Central memory CD4-positive, alpha-beta T cell (primary cell): Measurements from ENCODE around the gene MLLT10.
A peak's percentile ranks its signal among the peaks of the same experiment; 100 is the strongest.
"Not testable (repeated sequence)": the region's sequence is repeated elsewhere in the genome, so short reads cannot be mapped to it uniquely, and the experiment has no call there.

Experiments used
- DNase-seq: peaks from one replicate; pipeline ENCODE4 v3.0.0; 2022

MLLT10 gene

GRCh38 chr10:21529032-21529910 lies 4.8 kb upstream of the MLLT10 start:
- DNase-seq = no peak

GRCh38 chr10:21530168-21530567 lies 3.9 kb upstream of the MLLT10 start:
- no peak for DNase-seq

GRCh38 chr10:21530641-21531040 lies 3.4 kb upstream of the MLLT10 start:
- DNase-seq = no peak

- no peak for DNase-seq
Measured at GRCh38 chr10:21531164-21531563, 2.9 kb upstream of the MLLT10 start.

GRCh38 chr10:21532694-21533466 lies 1.2 kb upstream of the MLLT10 start:
- DNase-seq = no peak

GRCh38 chr10:21534280-21534586 lies 201 bp downstream of the MLLT10 start:
- no peak for DNase-seq

GRCh38 chr10:21534604-21535493 lies 817 bp downstream of the MLLT10 start:
- peak; percentile 55 for DNase-seq

- DNase-seq = no peak
Measured at GRCh38 chr10:21535494-21535965, 1.5 kb downstream of the MLLT10 start.

- DNase-seq = not testable (repeated sequence)
Measured at GRCh38 chr10:21535976-21536375, 1.9 kb downstream of the MLLT10 start.

- no peak for DNase-seq
Measured at GRCh38 chr10:21536874-21537273, 2.8 kb downstream of the MLLT10 start.

GRCh38 chr10:21540701-21541100 lies 6.7 kb downstream of the MLLT10 start:
- DNase-seq = not testable (repeated sequence)

GRCh38 chr10:21547246-21547645 lies 13.2 kb downstream of the MLLT10 start:
- no peak for DNase-seq

- DNase-seq = no peak
Measured at GRCh38 chr10:21552638-21553037, 18.6 kb downstream of the MLLT10 start.

GRCh38 chr10:21556527-21556926 lies 22.5 kb downstream of the MLLT10 start:
- DNase-seq = no peak

GRCh38 chr10:21558984-21559383 lies 25.0 kb downstream of the MLLT10 start:
- DNase-seq = not testable (repeated sequence)

- DNase-seq = no peak
Measured at GRCh38 chr10:21570761-21571521, 36.9 kb downstream of the MLLT10 start.

GRCh38 chr10:21572578-21572977 lies 38.5 kb downstream of the MLLT10 start:
- no peak for DNase-seq

- DNase-seq = not testable (repeated sequence)
Measured at GRCh38 chr10:21574514-21574913, 40.5 kb downstream of the MLLT10 start.

- no peak for DNase-seq
Measured at GRCh38 chr10:21579291-21579690, 45.3 kb downstream of the MLLT10 start.

GRCh38 chr10:21581421-21581834 lies 47.4 kb downstream of the MLLT10 start:
- DNase-seq = not testable (repeated sequence)

GRCh38 chr10:21584834-21585530 lies 51.0 kb downstream of the MLLT10 start:
- DNase-seq = no peak
